GM21447 (cell line): Measurements from ENCODE around the gene ALDH3B1.

Experiments used
- ATAC-seq: cut with Tn5 transposase; IDR thresholded peaks from one replicate; pipeline ENCODE4 v1.9.1; 2021; ENCODE audit not compliant: unreplicated experiment

ALDH3B1 gene

GRCh38 chr11:68043349-68044144 is 33.4 kb downstream of the ALDH3B1 start:
- no peak for ATAC-seq

- ATAC-seq: no peak
Measured at GRCh38 chr11:68044145-68044813, 34.2 kb downstream of the ALDH3B1 start.

GRCh38 chr11:68044898-68045351 is 34.8 kb downstream of the ALDH3B1 start:
- no peak for ATAC-seq

GRCh38 chr11:68047437-68048290 is 37.5 kb downstream of the ALDH3B1 start:
- ATAC-seq: no peak

- ATAC-seq: no peak
Measured at GRCh38 chr11:68048681-68049508, 38.8 kb downstream of the ALDH3B1 start.

- ATAC-seq: no peak
Measured at GRCh38 chr11:68049509-68050370, 39.6 kb downstream of the ALDH3B1 start.

- no peak for ATAC-seq
Measured at GRCh38 chr11:68050371-68050841, 40.3 kb downstream of the ALDH3B1 start.

- no peak for ATAC-seq
Measured at GRCh38 chr11:68051191-68052136, 41.3 kb downstream of the ALDH3B1 start.

GRCh38 chr11:68052137-68052873 is 42.2 kb downstream of the ALDH3B1 start:
- no peak for ATAC-seq

GRCh38 chr11:68053117-68053516 is 43.0 kb downstream of the ALDH3B1 start:
- ATAC-seq: no peak

GRCh38 chr11:68053981-68054812 is 44.1 kb downstream of the ALDH3B1 start:
- no peak for ATAC-seq

- ATAC-seq: no peak
Measured at GRCh38 chr11:68056317-68057285, 46.5 kb downstream of the ALDH3B1 start.

- no peak for ATAC-seq
Measured at GRCh38 chr11:68057807-68058206, 47.7 kb downstream of the ALDH3B1 start.

GRCh38 chr11:68061508-68061907 is 51.4 kb downstream of the ALDH3B1 start:
- ATAC-seq: no peak

- ATAC-seq: no peak
Measured at GRCh38 chr11:68064926-68065325, 54.8 kb downstream of the ALDH3B1 start.

GRCh38 chr11:68065841-68066240 is 55.7 kb downstream of the ALDH3B1 start:
- no peak for ATAC-seq
